GM12878 (cell line): Measurements from ENCODE around the gene MKRN1.

Experiments used
- BHLHE40 ChIP-seq, 2 experiments: fragments of 450-650 bp in 1 of 2; IDR thresholded peaks; 2 replicates each; pipeline ENCODE4 v1.6.1; 2011 to 2017; ENCODE audit warnings: low read depth in 2 of 2, borderline replicate concordance in 1 of 2, improper control_type of control experiment in 1 of 2, low read length in 1 of 2, mild to moderate bottlenecking in 1 of 2
- CBFB ChIP-seq: IDR thresholded peaks from 2 replicates; pipeline ENCODE4 v1.6.1; 2016; ENCODE audit warnings: antibody characterized with exemption, low read depth
- CHD2 ChIP-seq: IDR thresholded peaks from 2 replicates; pipeline ENCODE4 v1.6.1; 2011; ENCODE audit warnings: low read depth, low read length, improper control_type of control experiment, borderline replicate concordance
- CHD4 ChIP-seq: fragments of 200-600 bp; sonication (generic); IDR thresholded peaks from 2 replicates; pipeline ENCODE4 v1.6.1; 2016; ENCODE audit warnings: mild to moderate bottlenecking
- CTCF ChIP-seq, 3 experiments: IDR thresholded peaks in 2 of 3; conservative IDR thresholded peaks in 1 of 3; 2 replicates each; pipeline ENCODE4 v1.5.1; 2011; ENCODE audit warnings: low read depth in 3 of 3, low read length in 3 of 3, mild to moderate bottlenecking in 3 of 3, control low read depth in 2 of 3, moderate library complexity in 2 of 3, inconsistent platforms in 1 of 3, mixed read lengths in 1 of 3; ENCODE audit not compliant: control insufficient read depth in 2 of 3, insufficient read depth in 1 of 3; ENCODE audit errors: extremely low read depth in 1 of 3
- EGR1 ChIP-seq, 2 experiments: IDR thresholded peaks; 1 replicate in 1 of 2; 2 replicates in 1 of 2; pipeline ENCODE4 v1.6.1; 2011 to 2012; ENCODE audit warnings: low read depth in 2 of 2, low read length in 2 of 2, borderline replicate concordance in 1 of 2, mild to moderate bottlenecking in 1 of 2, moderate library complexity in 1 of 2
- EZH2 ChIP-seq: IDR thresholded peaks from 2 replicates; pipeline ENCODE4 v1.6.1; 2012; ENCODE audit warnings: low read depth, mild to moderate bottlenecking, control low read depth, inconsistent platforms, low read length, borderline replicate concordance; ENCODE audit not compliant: control insufficient read depth
- JUND ChIP-seq: IDR thresholded peaks from 2 replicates; pipeline ENCODE4 v1.6.1; 2012; ENCODE audit warnings: low read depth, mild to moderate bottlenecking, low read length, improper control_type of control experiment, moderate library complexity
- MTA2 ChIP-seq: fragments of 450-650 bp; IDR thresholded peaks from 2 replicates; pipeline ENCODE4 v1.6.1; 2016; ENCODE audit warnings: low read depth, mild to moderate bottlenecking, moderate library complexity
- PAX5 ChIP-seq: IDR thresholded peaks from 2 replicates; pipeline ENCODE4 v1.6.1; 2011; ENCODE audit warnings: low read depth, low read length, borderline replicate concordance
- POLR2A ChIP-seq: IDR thresholded peaks from 2 replicates; pipeline ENCODE4 v1.6.1; 2011; ENCODE audit warnings: low read depth, mild to moderate bottlenecking, low read length
- YBX1 ChIP-seq: fragments of 450-650 bp; IDR thresholded peaks from 2 replicates; pipeline ENCODE4 v1.6.1; 2016; ENCODE audit warnings: antibody characterized with exemption
- TF ChIP-seq, protein P1 (sequence below): IDR thresholded peaks from 2 replicates; pipeline ENCODE4 v1.6.1; 2011; ENCODE audit warnings: low read depth, low read length, improper control_type of control experiment, borderline replicate concordance
- TF ChIP-seq, protein P2 (sequence below): IDR thresholded peaks from 2 replicates; pipeline ENCODE4 v1.6.1; 2011; ENCODE audit warnings: low read depth, mild to moderate bottlenecking, low read length, moderate library complexity, borderline replicate concordance; ENCODE audit errors: extremely low read depth

DNA sequence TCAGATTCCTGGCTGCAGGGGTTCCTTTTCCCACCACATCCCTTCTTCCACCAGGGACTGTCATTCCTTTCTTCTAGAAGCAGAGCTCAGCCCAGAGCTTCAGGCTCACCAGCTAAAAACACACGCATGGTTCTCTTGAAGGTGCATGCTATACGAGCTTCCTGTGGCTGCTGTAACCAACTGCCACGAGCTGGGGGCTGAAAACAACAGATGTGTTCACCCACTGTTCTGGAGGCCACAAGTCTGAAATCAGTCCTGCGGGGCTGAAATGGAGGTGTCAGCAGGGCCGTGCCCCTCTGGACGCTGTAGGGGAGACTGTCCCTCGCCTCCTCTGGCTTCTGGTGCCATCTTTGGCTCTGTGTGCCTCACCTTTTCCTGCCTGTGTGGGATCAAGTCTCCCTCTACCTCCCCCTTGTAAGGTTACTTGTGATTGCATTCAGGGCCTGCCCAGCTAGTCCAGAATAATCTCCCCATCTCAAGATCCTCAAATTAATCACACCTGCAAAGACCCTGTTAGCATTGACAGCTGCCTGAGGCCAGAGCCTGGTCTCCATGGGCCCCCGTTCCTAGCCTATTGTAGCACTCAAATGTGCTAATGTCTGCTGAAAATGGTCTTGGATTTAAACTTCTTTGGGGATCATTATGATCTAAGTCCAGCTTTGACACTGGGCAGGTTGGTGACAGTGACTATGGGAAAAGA is 61.7 kb downstream of the MKRN1 start:
- TF ChIP-seq CBFB (no peak), CTCF (IDR thresholded peaks at IDR 0.05 in 2 of 3, conservative IDR thresholded peaks at IDR 0.05 in 1 of 3; ENCODE audit: control insufficient read depth in 2 of 3, extremely low read depth in 1 of 3, insufficient read depth in 1 of 3, low read depth in 3 of 3, low read length in 3 of 3) (no peak), BHLHE40 (IDR thresholded peaks at IDR 0.05; ENCODE audit: borderline replicate concordance in 1 of 2, low read depth in 2 of 2, low read length in 1 of 2) (no peak), EGR1 (IDR thresholded peaks at IDR 0.05; ENCODE audit: borderline replicate concordance in 1 of 2, low read depth in 2 of 2, low read length in 2 of 2) (no peak), CHD4 (no peak), JUND (no peak), CHD2 (no peak), YBX1 (no peak), PAX5 (no peak), MTA2 (no peak), POLR2A (no peak), EZH2 (no peak)
- TF ChIP-seq, protein P1, sequence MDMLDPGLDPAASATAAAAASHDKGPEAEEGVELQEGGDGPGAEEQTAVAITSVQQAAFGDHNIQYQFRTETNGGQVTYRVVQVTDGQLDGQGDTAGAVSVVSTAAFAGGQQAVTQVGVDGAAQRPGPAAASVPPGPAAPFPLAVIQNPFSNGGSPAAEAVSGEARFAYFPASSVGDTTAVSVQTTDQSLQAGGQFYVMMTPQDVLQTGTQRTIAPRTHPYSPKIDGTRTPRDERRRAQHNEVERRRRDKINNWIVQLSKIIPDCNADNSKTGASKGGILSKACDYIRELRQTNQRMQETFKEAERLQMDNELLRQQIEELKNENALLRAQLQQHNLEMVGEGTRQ = no peak
- TF ChIP-seq, protein P2, sequence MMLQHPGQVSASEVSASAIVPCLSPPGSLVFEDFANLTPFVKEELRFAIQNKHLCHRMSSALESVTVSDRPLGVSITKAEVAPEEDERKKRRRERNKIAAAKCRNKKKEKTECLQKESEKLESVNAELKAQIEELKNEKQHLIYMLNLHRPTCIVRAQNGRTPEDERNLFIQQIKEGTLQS = no peak
